WTC11 (cell line): ENCODE measurements around the gene MET. TPM values are rescaled to one million over a fixed set of nuclear protein-coding genes. Genes with fewer than 3 reads are reported as not detected.

Experiments used
- ATAC-seq: fragments of 200-7000 bp; cut with Tn5 transposase; 2 replicates; pipeline ENCODE4 v1.10.0; 2021; ENCODE audit warnings: mild to moderate bottlenecking, moderate library complexity
- CTCF ChIA-PET: fragments of 300-600 bp; sonication (Branson Sonifier 250); formaldehyde crosslinking; loops from one replicate; lab custom pipeline; 2021; ENCODE audit warnings: antibody characterized with exemption; lab: Charles Lee
- POLR2A ChIA-PET: fragments of 350-600 bp; sonication (Branson Sonifier 250); formaldehyde crosslinking; loops from one replicate; lab custom pipeline; 2021; ENCODE audit warnings: antibody characterized with exemption; lab: Charles Lee
- DNase-seq: peaks from one replicate; pipeline ENCODE4 v3.0.0; 2021; ENCODE audit warnings: low spot score
- H3K27ac Mint-ChIP-seq: 2 replicates; pipeline ENCODE4 v1.8.0; 2021; ENCODE audit warnings: mixed read lengths
- H3K27me3 Mint-ChIP-seq: 2 replicates; pipeline ENCODE4 v1.8.0; 2021; ENCODE audit warnings: low read depth, mild to moderate bottlenecking, moderate library complexity, mixed read lengths
- H3K36me3 Mint-ChIP-seq: 2 replicates; pipeline ENCODE4 v1.8.0; 2021; ENCODE audit warnings: mixed read lengths
- H3K4me1 Mint-ChIP-seq: 2 replicates; pipeline ENCODE4 v1.8.0; 2022; ENCODE audit warnings: mixed read lengths
- H3K4me3 Mint-ChIP-seq: 2 replicates; pipeline ENCODE4 v1.8.0; 2021; ENCODE audit warnings: mild to moderate bottlenecking, moderate library complexity, mixed read lengths
- H3K9me3 Mint-ChIP-seq: 2 replicates; pipeline ENCODE4 v1.8.0; 2021; ENCODE audit warnings: mixed read lengths
- ELF4 ChIP-seq: sonication (generic); formaldehyde crosslinking; IDR thresholded peaks from 2 replicates; pipeline ENCODE4 v1.8.1; 2022; ENCODE audit warnings: low read depth, mild to moderate bottlenecking, moderate library complexity, missing genetic modification reagents
- FOXJ3 ChIP-seq: sonication (generic); formaldehyde crosslinking; IDR thresholded peaks from 2 replicates; pipeline ENCODE4 v1.9.0; 2021; ENCODE audit warnings: missing genetic modification reagents, mild to moderate bottlenecking, borderline replicate concordance
- GABPB1 ChIP-seq: sonication (generic); formaldehyde crosslinking; IDR thresholded peaks from 2 replicates; pipeline ENCODE4 v1.8.1; 2023; ENCODE audit warnings: mild to moderate bottlenecking, missing genetic modification reagents
- IRF2 ChIP-seq: sonication (generic); formaldehyde crosslinking; IDR thresholded peaks from 2 replicates; pipeline ENCODE4 v1.8.0; 2022; ENCODE audit warnings: low read depth, missing genetic modification reagents, borderline replicate concordance
- MYBL2 ChIP-seq: sonication (generic); formaldehyde crosslinking; IDR thresholded peaks from 2 replicates; pipeline ENCODE4 v1.8.1; 2023; ENCODE audit warnings: mild to moderate bottlenecking, moderate library complexity, missing genetic modification reagents
- NFATC4 ChIP-seq: fragments of 250-450 bp; sonication (Bioruptor Pico); IDR thresholded peaks from 2 replicates; pipeline ENCODE4 v1.9.0; 2021; ENCODE audit warnings: mild to moderate bottlenecking
- NFYB ChIP-seq: sonication (generic); formaldehyde crosslinking; conservative IDR thresholded peaks from 2 replicates; pipeline ENCODE4 v1.8.0; 2022; ENCODE audit warnings: low read depth, missing genetic modification reagents
- NR1H2 ChIP-seq: sonication (generic); formaldehyde crosslinking; IDR thresholded peaks from 2 replicates; pipeline ENCODE4 v1.9.0; 2021; ENCODE audit warnings: mild to moderate bottlenecking, moderate library complexity, missing genetic modification reagents
- PREB ChIP-seq: sonication (generic); formaldehyde crosslinking; IDR thresholded peaks from 2 replicates; pipeline ENCODE4 v1.8.1; 2022; ENCODE audit warnings: mild to moderate bottlenecking, missing genetic modification reagents, moderate library complexity, borderline replicate concordance
- PRRX2 ChIP-seq: fragments of 250-450 bp; sonication (Bioruptor Pico); IDR thresholded peaks from 2 replicates; pipeline ENCODE4 v1.8.0; 2021; ENCODE audit warnings: mild to moderate bottlenecking
- RELA ChIP-seq: sonication (generic); formaldehyde crosslinking; IDR thresholded peaks from 2 replicates; pipeline ENCODE4 v1.8.1; 2022; ENCODE audit warnings: missing genetic modification reagents, mild to moderate bottlenecking, borderline replicate concordance
- TEAD1 ChIP-seq: sonication (generic); formaldehyde crosslinking; IDR thresholded peaks from 2 replicates; pipeline ENCODE4 v1.8.0; 2022; ENCODE audit warnings: mild to moderate bottlenecking, missing genetic modification reagents
- USF1 ChIP-seq: sonication (generic); formaldehyde crosslinking; IDR thresholded peaks from 2 replicates; pipeline ENCODE4 v1.8.0; 2022; ENCODE audit warnings: mild to moderate bottlenecking, missing genetic modification reagents
- ZBTB21 ChIP-seq: sonication (generic); formaldehyde crosslinking; IDR thresholded peaks from 2 replicates; pipeline ENCODE4 v1.8.1; 2023; ENCODE audit warnings: mild to moderate bottlenecking, missing genetic modification reagents, borderline replicate concordance
- ZNF425 ChIP-seq: fragments of 250-450 bp; sonication (Bioruptor Pico); conservative IDR thresholded peaks from 2 replicates; pipeline ENCODE4 v1.9.0; 2021; ENCODE audit warnings: mild to moderate bottlenecking
- ZNF671 ChIP-seq: fragments of 250-450 bp; sonication (Bioruptor Pico); IDR thresholded peaks from 2 replicates; pipeline ENCODE4 v1.8.0; 2021; ENCODE audit warnings: mild to moderate bottlenecking
- total RNA-seq: library from RNA; stranded (reverse); gene quantifications from 3 replicates; pipeline ENCODE4 v1.2.3, GENCODE V29; 2021
- TF ChIP-seq, protein P1 (sequence below): fragments of 250-450 bp; sonication (Bioruptor Pico); IDR thresholded peaks from 2 replicates; pipeline ENCODE4 v1.8.0; 2021; ENCODE audit warnings: mild to moderate bottlenecking
- TF ChIP-seq, protein P2 (sequence below): sonication (generic); formaldehyde crosslinking; IDR thresholded peaks from 2 replicates; pipeline ENCODE4 v1.8.0; 2023; ENCODE audit warnings: missing genetic modification reagents
- TF ChIP-seq, protein P3 (sequence below): sonication (generic); formaldehyde crosslinking; conservative IDR thresholded peaks from 2 replicates; pipeline ENCODE4 v1.8.1; 2023; ENCODE audit warnings: mild to moderate bottlenecking, low read depth, missing genetic modification reagents, moderate library complexity
- TF ChIP-seq, protein P4 (sequence below): fragments of 250-450 bp; sonication (Bioruptor Pico); IDR thresholded peaks from 2 replicates; pipeline ENCODE4 v2.1.2; 2022; ENCODE audit warnings: mild to moderate bottlenecking, moderate library complexity
- TF ChIP-seq, protein P5 (sequence below): sonication (generic); formaldehyde crosslinking; IDR thresholded peaks from 2 replicates; pipeline ENCODE4 v1.8.1; 2022; ENCODE audit warnings: low read depth, mild to moderate bottlenecking, moderate library complexity, missing genetic modification reagents, borderline replicate concordance

MET gene
- total RNA-seq, 1 experiment from 2014 or later = 9.4 TPM

DNA sequence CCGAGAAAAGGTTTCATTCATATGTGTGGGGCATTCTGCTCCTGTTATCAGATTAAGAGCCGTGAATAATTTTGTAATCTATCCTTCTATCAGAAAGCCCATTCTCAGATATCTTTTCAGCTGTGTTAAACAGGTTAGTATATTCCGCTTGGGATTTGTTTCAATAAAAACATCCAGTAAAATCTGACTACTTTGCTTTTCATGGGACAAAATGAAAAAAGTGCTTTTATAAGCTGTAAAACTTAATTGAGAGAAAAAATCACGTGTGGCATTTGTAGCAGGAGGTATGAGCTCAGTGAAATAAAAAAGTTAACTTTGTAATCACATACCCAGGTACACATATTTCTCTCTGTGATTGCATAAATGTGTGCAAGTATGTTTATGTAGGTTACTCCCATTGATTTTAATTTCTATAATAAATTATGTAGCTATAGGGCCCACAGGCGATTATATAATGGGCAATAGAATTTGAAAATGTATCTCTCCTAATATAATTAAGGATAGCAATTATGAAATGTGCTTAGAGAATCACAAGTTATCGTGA, 3.9 kb downstream of the MET start:
- Mint-ChIP-seq H3K4me1 (peaks cover 33% of the 10 kb centered on the region), H3K36me3 (no peaks in the 10 kb centered on the region), H3K4me3 (no peak overlapping the region), H3K27ac (no peak overlapping the region), H3K27me3 (peaks cover 24% of the 10 kb centered on the region), H3K9me3 (no peaks in the 10 kb centered on the region)
- DNase-seq (no peak), ATAC-seq (no peak)
- TF ChIP-seq, protein P1, sequence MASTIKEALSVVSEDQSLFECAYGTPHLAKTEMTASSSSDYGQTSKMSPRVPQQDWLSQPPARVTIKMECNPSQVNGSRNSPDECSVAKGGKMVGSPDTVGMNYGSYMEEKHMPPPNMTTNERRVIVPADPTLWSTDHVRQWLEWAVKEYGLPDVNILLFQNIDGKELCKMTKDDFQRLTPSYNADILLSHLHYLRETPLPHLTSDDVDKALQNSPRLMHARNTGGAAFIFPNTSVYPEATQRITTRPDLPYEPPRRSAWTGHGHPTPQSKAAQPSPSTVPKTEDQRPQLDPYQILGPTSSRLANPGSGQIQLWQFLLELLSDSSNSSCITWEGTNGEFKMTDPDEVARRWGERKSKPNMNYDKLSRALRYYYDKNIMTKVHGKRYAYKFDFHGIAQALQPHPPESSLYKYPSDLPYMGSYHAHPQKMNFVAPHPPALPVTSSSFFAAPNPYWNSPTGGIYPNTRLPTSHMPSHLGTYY (CRISPR knock-in tag) = no peak
- TF ChIP-seq ZNF425 (CRISPR knock-in tag) (no peak), IRF2 (no peak), NFATC4 (no peak), MYBL2 (CRISPR knock-in tag) (no peak), PREB (CRISPR knock-in tag) (no peak), TEAD1 (no peak)
- TF ChIP-seq, protein P2, sequence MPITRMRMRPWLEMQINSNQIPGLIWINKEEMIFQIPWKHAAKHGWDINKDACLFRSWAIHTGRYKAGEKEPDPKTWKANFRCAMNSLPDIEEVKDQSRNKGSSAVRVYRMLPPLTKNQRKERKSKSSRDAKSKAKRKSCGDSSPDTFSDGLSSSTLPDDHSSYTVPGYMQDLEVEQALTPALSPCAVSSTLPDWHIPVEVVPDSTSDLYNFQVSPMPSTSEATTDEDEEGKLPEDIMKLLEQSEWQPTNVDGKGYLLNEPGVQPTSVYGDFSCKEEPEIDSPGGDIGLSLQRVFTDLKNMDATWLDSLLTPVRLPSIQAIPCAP (CRISPR knock-in tag) = no peak
- ChIA-PET POLR2A (no interaction called here), CTCF (interaction anchor here (0.9 to 1.2 kb wide), 2 partner anchors 111 to 150 kb away, joined by 3 to 4 read pairs; no protein-coding TSS in a partner anchor)

DNA sequence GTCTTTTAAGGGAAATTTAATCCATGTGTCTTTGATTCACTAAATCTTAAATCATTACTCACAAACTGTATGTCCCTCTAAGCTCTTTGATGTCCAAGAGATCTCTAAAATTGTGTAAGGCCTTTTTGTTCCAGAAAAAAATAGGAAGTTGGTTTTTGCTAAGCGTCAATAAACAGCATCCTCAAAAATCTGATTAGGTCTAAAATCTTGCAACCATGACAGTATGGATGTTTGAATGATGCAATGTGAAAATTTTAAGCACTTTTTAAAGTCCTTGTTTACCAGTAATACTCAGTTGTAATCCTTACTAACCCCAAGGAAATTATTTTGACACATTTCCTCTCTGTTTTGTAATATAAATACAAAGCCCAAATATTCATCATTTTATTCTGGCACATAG, 6.8 kb downstream of the MET start:
- Mint-ChIP-seq H3K4me3 (no peak overlapping the region), H3K36me3 (no peaks in the 10 kb centered on the region), H3K27ac (no peak overlapping the region), H3K4me1 (peaks cover 14% of the 10 kb centered on the region), H3K27me3 (peaks cover 2% of the 10 kb centered on the region; the same call in 1 of the 2 replicates), H3K9me3 (peaks cover 6% of the 10 kb centered on the region; the same call in 1 of the 2 replicates)
- ATAC-seq = no peak
- DNase-seq = no peak
- ChIA-PET POLR2A (no interaction called here), CTCF (no interaction called here)
- no peak for TF ChIP-seq ELF4 (CRISPR knock-in tag)
- TF ChIP-seq, protein P3, sequence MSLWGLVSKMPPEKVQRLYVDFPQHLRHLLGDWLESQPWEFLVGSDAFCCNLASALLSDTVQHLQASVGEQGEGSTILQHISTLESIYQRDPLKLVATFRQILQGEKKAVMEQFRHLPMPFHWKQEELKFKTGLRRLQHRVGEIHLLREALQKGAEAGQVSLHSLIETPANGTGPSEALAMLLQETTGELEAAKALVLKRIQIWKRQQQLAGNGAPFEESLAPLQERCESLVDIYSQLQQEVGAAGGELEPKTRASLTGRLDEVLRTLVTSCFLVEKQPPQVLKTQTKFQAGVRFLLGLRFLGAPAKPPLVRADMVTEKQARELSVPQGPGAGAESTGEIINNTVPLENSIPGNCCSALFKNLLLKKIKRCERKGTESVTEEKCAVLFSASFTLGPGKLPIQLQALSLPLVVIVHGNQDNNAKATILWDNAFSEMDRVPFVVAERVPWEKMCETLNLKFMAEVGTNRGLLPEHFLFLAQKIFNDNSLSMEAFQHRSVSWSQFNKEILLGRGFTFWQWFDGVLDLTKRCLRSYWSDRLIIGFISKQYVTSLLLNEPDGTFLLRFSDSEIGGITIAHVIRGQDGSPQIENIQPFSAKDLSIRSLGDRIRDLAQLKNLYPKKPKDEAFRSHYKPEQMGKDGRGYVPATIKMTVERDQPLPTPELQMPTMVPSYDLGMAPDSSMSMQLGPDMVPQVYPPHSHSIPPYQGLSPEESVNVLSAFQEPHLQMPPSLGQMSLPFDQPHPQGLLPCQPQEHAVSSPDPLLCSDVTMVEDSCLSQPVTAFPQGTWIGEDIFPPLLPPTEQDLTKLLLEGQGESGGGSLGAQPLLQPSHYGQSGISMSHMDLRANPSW (CRISPR knock-in tag) = no peak
- no peak for TF ChIP-seq NFYB
- no peak for TF ChIP-seq USF1 (CRISPR knock-in tag)
- TF ChIP-seq RELA (CRISPR knock-in tag) = no peak
- no peak for TF ChIP-seq FOXJ3
- TF ChIP-seq PRRX2 (CRISPR knock-in tag) = no peak
- TF ChIP-seq ZNF671 (CRISPR knock-in tag) = no peak
- TF ChIP-seq NR1H2 (CRISPR knock-in tag) = no peak
- TF ChIP-seq, protein P2 (CRISPR knock-in tag) = no peak
- no peak for TF ChIP-seq ZBTB21 (CRISPR knock-in tag)
- TF ChIP-seq, protein P4, sequence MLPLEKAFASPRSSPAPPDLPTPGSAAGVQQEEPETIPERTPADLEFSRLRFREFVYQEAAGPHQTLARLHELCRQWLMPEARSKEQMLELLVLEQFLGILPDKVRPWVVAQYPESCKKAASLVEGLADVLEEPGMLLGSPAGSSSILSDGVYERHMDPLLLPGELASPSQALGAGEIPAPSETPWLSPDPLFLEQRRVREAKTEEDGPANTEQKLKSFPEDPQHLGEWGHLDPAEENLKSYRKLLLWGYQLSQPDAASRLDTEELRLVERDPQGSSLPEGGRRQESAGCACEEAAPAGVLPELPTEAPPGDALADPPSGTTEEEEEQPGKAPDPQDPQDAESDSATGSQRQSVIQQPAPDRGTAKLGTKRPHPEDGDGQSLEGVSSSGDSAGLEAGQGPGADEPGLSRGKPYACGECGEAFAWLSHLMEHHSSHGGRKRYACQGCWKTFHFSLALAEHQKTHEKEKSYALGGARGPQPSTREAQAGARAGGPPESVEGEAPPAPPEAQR (CRISPR knock-in tag) = no peak
- no peak for TF ChIP-seq GABPB1 (CRISPR knock-in tag)
- TF ChIP-seq, protein P5, sequence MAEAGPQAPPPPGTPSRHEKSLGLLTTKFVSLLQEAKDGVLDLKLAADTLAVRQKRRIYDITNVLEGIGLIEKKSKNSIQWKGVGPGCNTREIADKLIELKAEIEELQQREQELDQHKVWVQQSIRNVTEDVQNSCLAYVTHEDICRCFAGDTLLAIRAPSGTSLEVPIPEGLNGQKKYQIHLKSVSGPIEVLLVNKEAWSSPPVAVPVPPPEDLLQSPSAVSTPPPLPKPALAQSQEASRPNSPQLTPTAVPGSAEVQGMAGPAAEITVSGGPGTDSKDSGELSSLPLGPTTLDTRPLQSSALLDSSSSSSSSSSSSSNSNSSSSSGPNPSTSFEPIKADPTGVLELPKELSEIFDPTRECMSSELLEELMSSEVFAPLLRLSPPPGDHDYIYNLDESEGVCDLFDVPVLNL (CRISPR knock-in tag) = no peak
